Parathyroid adenoma (tissue), 2 donors: ENCODE data around the gene BRD4.

Experiments
- H2AFZ ChIP-seq: fragments of 300-600 bp; sonication (generic); one replicate; pipeline ENCODE4 v1.7.0; 2017; ENCODE audit warnings: antibody characterized with exemption, mild to moderate bottlenecking
- H3K27ac ChIP-seq: fragments of 300-600 bp; sonication (generic); one replicate; pipeline ENCODE4 v1.7.0; 2017
- H3K27me3 ChIP-seq: fragments of 300-600 bp; sonication (generic); one replicate; pipeline ENCODE4 v1.7.0; 2017; ENCODE audit warnings: low read length; ENCODE audit not compliant: control insufficient read depth, insufficient read depth
- H3K36me3 ChIP-seq: fragments of 300-600 bp; sonication (generic); one replicate; pipeline ENCODE4 v1.7.0; 2017; ENCODE audit warnings: low read length; ENCODE audit not compliant: control insufficient read depth, insufficient read depth
- H3K4me1 ChIP-seq: fragments of 300-600 bp; sonication (generic); one replicate; pipeline ENCODE4 v1.7.0; 2017; ENCODE audit warnings: control low read depth
- H3K4me2 ChIP-seq: fragments of 300-600 bp; sonication (generic); one replicate; pipeline ENCODE4 v1.7.0; 2017; ENCODE audit warnings: low read length
- H3K4me3 ChIP-seq: fragments of 300-600 bp; sonication (generic); one replicate; pipeline ENCODE4 v1.7.0; 2017; ENCODE audit warnings: low read depth, low read length
- H3K79me2 ChIP-seq: fragments of 300-600 bp; sonication (generic); one replicate; pipeline ENCODE4 v1.7.0; 2017; ENCODE audit warnings: control low read depth
- H3K9ac ChIP-seq: fragments of 300-600 bp; sonication (generic); one replicate; pipeline ENCODE4 v1.7.0; 2017; ENCODE audit warnings: mild to moderate bottlenecking
- H3K9me3 ChIP-seq: fragments of 300-600 bp; sonication (generic); one replicate; pipeline ENCODE4 v1.7.0; 2017; ENCODE audit warnings: low read length; ENCODE audit not compliant: control insufficient read depth
- TF ChIP-seq, protein P1 (sequence below): fragments of 300-600 bp; sonication (generic); IDR thresholded peaks from one replicate; pipeline ENCODE4 v1.7.0; 2017; ENCODE audit warnings: antibody characterized with exemption, mild to moderate bottlenecking
- donor health status: primary hyperparathyroidism.

BRD4 gene

GRCh38 chr19:15296353-15296752 is 36.0 kb downstream of the BRD4 start:
- H3K4me1 ChIP-seq = peaks cover 64% of the 10 kb centered on the region
- H3K4me2 ChIP-seq = no peak overlapping the region
- peaks cover 91% of the 10 kb centered on the region for H3K79me2 ChIP-seq
- H3K27ac ChIP-seq = peak overlapping the region; percentile 49
- H3K4me3 ChIP-seq = no peak overlapping the region
- H3K27me3 ChIP-seq = no peaks in the 10 kb centered on the region
- no peak overlapping the region for H2AFZ ChIP-seq
- H3K9me3 ChIP-seq = no peaks in the 10 kb centered on the region
- no peak overlapping the region for H3K9ac ChIP-seq
- TF ChIP-seq, protein P1, sequence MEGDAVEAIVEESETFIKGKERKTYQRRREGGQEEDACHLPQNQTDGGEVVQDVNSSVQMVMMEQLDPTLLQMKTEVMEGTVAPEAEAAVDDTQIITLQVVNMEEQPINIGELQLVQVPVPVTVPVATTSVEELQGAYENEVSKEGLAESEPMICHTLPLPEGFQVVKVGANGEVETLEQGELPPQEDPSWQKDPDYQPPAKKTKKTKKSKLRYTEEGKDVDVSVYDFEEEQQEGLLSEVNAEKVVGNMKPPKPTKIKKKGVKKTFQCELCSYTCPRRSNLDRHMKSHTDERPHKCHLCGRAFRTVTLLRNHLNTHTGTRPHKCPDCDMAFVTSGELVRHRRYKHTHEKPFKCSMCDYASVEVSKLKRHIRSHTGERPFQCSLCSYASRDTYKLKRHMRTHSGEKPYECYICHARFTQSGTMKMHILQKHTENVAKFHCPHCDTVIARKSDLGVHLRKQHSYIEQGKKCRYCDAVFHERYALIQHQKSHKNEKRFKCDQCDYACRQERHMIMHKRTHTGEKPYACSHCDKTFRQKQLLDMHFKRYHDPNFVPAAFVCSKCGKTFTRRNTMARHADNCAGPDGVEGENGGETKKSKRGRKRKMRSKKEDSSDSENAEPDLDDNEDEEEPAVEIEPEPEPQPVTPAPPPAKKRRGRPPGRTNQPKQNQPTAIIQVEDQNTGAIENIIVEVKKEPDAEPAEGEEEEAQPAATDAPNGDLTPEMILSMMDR = no peak
- H3K36me3 ChIP-seq = no peaks in the 10 kb centered on the region

DNA sequence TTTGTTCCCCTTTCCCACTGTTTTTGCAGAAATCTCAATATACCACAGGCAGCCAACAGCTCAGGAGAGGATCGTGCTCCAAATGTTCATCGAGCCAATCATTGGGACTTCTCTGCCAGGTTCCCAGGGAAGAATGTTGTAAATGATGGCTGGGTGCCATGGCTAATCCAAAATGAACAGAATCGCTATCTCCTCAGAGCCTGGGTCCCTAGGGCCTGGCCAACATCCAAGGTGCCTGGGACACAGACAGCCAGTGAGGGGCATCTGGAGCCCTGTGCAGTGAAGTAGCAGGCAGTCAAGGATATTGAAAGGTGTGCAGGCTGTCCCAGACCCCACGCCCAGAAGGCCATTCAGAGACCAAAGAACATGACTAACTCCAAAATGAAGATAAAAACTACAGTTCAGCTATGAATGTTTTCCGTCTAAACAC is 37.8 kb downstream of the BRD4 start:
- Histone ChIP-seq H3K9ac (no peak overlapping the region), H3K36me3 (no peaks in the 10 kb centered on the region), H3K4me2 (peak overlapping the region; percentile 15), H2AFZ (no peak overlapping the region), H3K79me2 (peaks cover 91% of the 10 kb centered on the region), H3K27ac (no peak overlapping the region), H3K27me3 (no peaks in the 10 kb centered on the region), H3K4me3 (no peak overlapping the region), H3K9me3 (no peaks in the 10 kb centered on the region), H3K4me1 (peaks cover 72% of the 10 kb centered on the region)
- TF ChIP-seq, protein P1 = no peak

- no peak overlapping the region for H3K27ac ChIP-seq
- H2AFZ ChIP-seq = no peak overlapping the region
- peak overlapping the region; percentile 15 for H3K4me2 ChIP-seq
- no peaks in the 10 kb centered on the region for H3K27me3 ChIP-seq
- H3K4me3 ChIP-seq = no peak overlapping the region
- no peak overlapping the region for H3K9ac ChIP-seq
- peaks cover 88% of the 10 kb centered on the region for H3K79me2 ChIP-seq
- no peaks in the 10 kb centered on the region for H3K36me3 ChIP-seq
- H3K4me1 ChIP-seq = peaks cover 69% of the 10 kb centered on the region
- TF ChIP-seq, protein P1 = no peak
- no peaks in the 10 kb centered on the region for H3K9me3 ChIP-seq
These were observed 38.4 kb downstream of the BRD4 start for GRCh38 chr19:15293781-15294491.

GRCh38 chr19:15292847-15293582 is 39.3 kb downstream of the BRD4 start:
- no peaks in the 10 kb centered on the region for H3K27me3 ChIP-seq
- H3K4me1 ChIP-seq = peaks cover 71% of the 10 kb centered on the region
- H3K9ac ChIP-seq = no peak overlapping the region
- no peak overlapping the region for H3K4me2 ChIP-seq
- TF ChIP-seq, protein P1 = no peak
- H3K27ac ChIP-seq = no peak overlapping the region
- H3K4me3 ChIP-seq = no peak overlapping the region
- peaks cover 89% of the 10 kb centered on the region for H3K79me2 ChIP-seq
- H3K36me3 ChIP-seq = no peaks in the 10 kb centered on the region
- H2AFZ ChIP-seq = no peak overlapping the region
- H3K9me3 ChIP-seq = no peaks in the 10 kb centered on the region
